ENCODE results near the gene SLC25A40.
"Not testable (repeated sequence)": the region's sequence is repeated elsewhere in the genome, so short reads cannot be mapped to it uniquely, and the experiment has no call there.

SLC25A40 gene

GRCh38 chr7:87866533-87866932, 9.6 kb downstream of the SLC25A40 start:
- not testable (repeated sequence) for DNase-seq

- no peak for DNase-seq
These were observed 10.1 kb downstream of the SLC25A40 start for GRCh38 chr7:87866089-87866488.

GRCh38 chr7:87858417-87859100, 17.6 kb downstream of the SLC25A40 start:
- DNase-seq: no peak

- DNase-seq: no peak
These were observed 22.8 kb downstream of the SLC25A40 start for GRCh38 chr7:87853237-87853864.

- no peak for DNase-seq
These were observed 23.9 kb downstream of the SLC25A40 start for GRCh38 chr7:87852306-87852705.

GRCh38 chr7:87850836-87851593, 25.1 kb downstream of the SLC25A40 start:
- no peak for DNase-seq

GRCh38 chr7:87837597-87837996, 38.6 kb downstream of the SLC25A40 start:
- DNase-seq: no peak

- DNase-seq: no peak
These were observed 43.0 kb downstream of the SLC25A40 start for GRCh38 chr7:87833130-87833529.

- DNase-seq: no peak
These were observed 45.1 kb downstream of the SLC25A40 start for GRCh38 chr7:87831097-87831496.

GRCh38 chr7:87828383-87828782, 47.8 kb downstream of the SLC25A40 start:
- DNase-seq: not testable (repeated sequence)

GRCh38 chr7:87825369-87825768, 50.8 kb downstream of the SLC25A40 start:
- DNase-seq: not testable (repeated sequence)

GRCh38 chr7:87822056-87822455, 54.1 kb downstream of the SLC25A40 start:
- DNase-seq: not testable (repeated sequence)

GRCh38 chr7:87818336-87818735, 57.8 kb downstream of the SLC25A40 start:
- DNase-seq: no peak

GRCh38 chr7:87816389-87816788, 59.8 kb downstream of the SLC25A40 start:
- DNase-seq: no peak

GRCh38 chr7:87810726-87811125, 65.4 kb downstream of the SLC25A40 start:
- DNase-seq: no peak

GRCh38 chr7:87810130-87810529, 66.0 kb downstream of the SLC25A40 start:
- no peak for DNase-seq

GRCh38 chr7:87806150-87806549, 70.0 kb downstream of the SLC25A40 start:
- DNase-seq: no peak

- peak; percentile 41 for DNase-seq
These were observed 78.3 kb downstream of the SLC25A40 start for GRCh38 chr7:87797798-87798403.

GRCh38 chr7:87797395-87797794, 78.8 kb downstream of the SLC25A40 start:
- no peak for DNase-seq

GRCh38 chr7:87785368-87785995, 90.7 kb downstream of the SLC25A40 start:
- DNase-seq: no peak

GRCh38 chr7:87784424-87784823, 91.7 kb downstream of the SLC25A40 start:
- no peak for DNase-seq

Measured in activated CD4-positive, alpha-beta T cell treated with anti-CD3 and anti-CD28 coated beads, Interleukin-2, amount 50 U/mL, for 16 hours (primary cell).